MCF 10A (cell line): ENCODE measurements around the gene NID2. TPM values are rescaled to one million over a fixed set of nuclear protein-coding genes. Genes with fewer than 3 reads are reported as not detected.

ENCODE experiments used
- BruUV-seq: library from RNA; stranded (reverse); fragments of 400-500 nt; replicated peaks from 2 replicates; lab custom pipeline; 2021; lab: Mats Ljungman, UMichigan
- CTCF ChIA-PET: fragments of 300-600 bp; sonication (Branson Sonifier 250); formaldehyde crosslinking; extraction: SDS; loops from one replicate; lab custom pipeline; 2021; ENCODE audit warnings: antibody characterized with exemption, inconsistent platforms; lab: Yijun Ruan, JAX
- POLR2A ChIA-PET: fragments of 300-600, 350-650 bp; sonication (Branson Sonifier 250); formaldehyde crosslinking; extraction: SDS; loops from one replicate; lab custom pipeline; 2020; ENCODE audit warnings: antibody characterized with exemption, inconsistent platforms; lab: Yijun Ruan, JAX
- DNase-seq: peaks from one replicate; pipeline ENCODE4 v3.0.0-alpha.2; 2018; ENCODE audit not compliant: unreplicated experiment
- H3K27ac Mint-ChIP-seq: one replicate; pipeline ENCODE4 v1.8.0; 2022; ENCODE audit warnings: mild to moderate bottlenecking, low read depth, mixed read lengths; ENCODE audit not compliant: unreplicated experiment
- H3K27me3 Mint-ChIP-seq: one replicate; pipeline ENCODE4 v1.8.0; 2022; ENCODE audit warnings: mixed read lengths; ENCODE audit not compliant: insufficient read depth, unreplicated experiment
- H3K36me3 Mint-ChIP-seq: one replicate; pipeline ENCODE4 v1.8.0; 2022; ENCODE audit warnings: mild to moderate bottlenecking, moderate library complexity, mixed read lengths; ENCODE audit not compliant: insufficient read depth, unreplicated experiment
- H3K4me1 Mint-ChIP-seq: one replicate; pipeline ENCODE4 v1.8.0; 2022; ENCODE audit warnings: mixed read lengths; ENCODE audit not compliant: insufficient read depth, unreplicated experiment
- H3K4me3 Mint-ChIP-seq: one replicate; pipeline ENCODE4 v1.8.0; 2022; ENCODE audit warnings: mild to moderate bottlenecking, moderate library complexity, mixed read lengths; ENCODE audit not compliant: unreplicated experiment
- H3K9me3 Mint-ChIP-seq: one replicate; pipeline ENCODE4 v1.8.0; 2022; ENCODE audit warnings: mixed read lengths; ENCODE audit not compliant: unreplicated experiment
- CTCF ChIP-seq: fragments of 200-600 bp; IDR thresholded peaks from one replicate; pipeline ENCODE4 v1.8.0; 2022; ENCODE audit warnings: antibody characterized with exemption, mild to moderate bottlenecking; ENCODE audit not compliant: unreplicated experiment
- intact Hi-C: fragments of 100-400 bp; cut with micrococcal nuclease; formaldehyde crosslinking; loops from 2 replicates; pipeline ENCODE4 v1.14.1; 2022
- total RNA-seq: library from RNA; stranded (reverse); gene quantifications from 2 replicates; pipeline ENCODE4 v1.2.3, GENCODE V29; 2022

The NID2 gene
- total RNA-seq, 1 experiment from 2014 or later, result not detected

- no peak for TF ChIP-seq CTCF
- H3K36me3 Mint-ChIP-seq, result no peaks in the 10 kb centered on the region
- ChIA-PET CTCF (interaction anchor here (0.7 kb wide), 1 partner anchor 25 kb away, joined by 3 read pairs; no protein-coding TSS in a partner anchor), POLR2A (no interaction called here)
- BruUV-seq, result no TSS peak
- H3K4me3 Mint-ChIP-seq, result no peak overlapping the region
- intact Hi-C loops, result no loop called here
- no peak for DNase-seq
- H3K9me3 Mint-ChIP-seq, result no peaks in the 10 kb centered on the region
- H3K27me3 Mint-ChIP-seq, result no peaks in the 10 kb centered on the region
- no peaks in the 10 kb centered on the region for H3K4me1 Mint-ChIP-seq
- H3K27ac Mint-ChIP-seq, result no peak overlapping the region
Measured at GRCh38 chr14:51972566-51972965, 96.3 kb downstream of the NID2 start.

GRCh38 chr14:51969852-51970540 is 98.9 kb downstream of the NID2 start:
- H3K27ac Mint-ChIP-seq, result no peak overlapping the region
- no peaks in the 10 kb centered on the region for H3K9me3 Mint-ChIP-seq
- TF ChIP-seq CTCF, result no peak
- intact Hi-C loops, result no loop called here
- no peaks in the 10 kb centered on the region for H3K27me3 Mint-ChIP-seq
- H3K36me3 Mint-ChIP-seq, result no peaks in the 10 kb centered on the region
- no peak for DNase-seq
- ChIA-PET CTCF (interaction anchor here (1.2 to 5.7 kb wide), 3 partner anchors 9 to 11 kb away, joined by 3 to 40 read pairs (median 9); no protein-coding TSS in a partner anchor), POLR2A (interaction anchor here (0.6 kb wide), 1 partner anchor 20 kb away, joined by 4 read pairs; no protein-coding TSS in a partner anchor)
- no peaks in the 10 kb centered on the region for H3K4me1 Mint-ChIP-seq
- H3K4me3 Mint-ChIP-seq, result no peak overlapping the region
- BruUV-seq, result no TSS peak

- no peaks in the 10 kb centered on the region for H3K9me3 Mint-ChIP-seq
- TF ChIP-seq CTCF, result no peak
- no peaks in the 10 kb centered on the region for H3K27me3 Mint-ChIP-seq
- no peak overlapping the region for H3K4me3 Mint-ChIP-seq
- CTCF ChIA-PET, result interaction anchor here (0.5 to 5.7 kb wide), 2 partner anchors 11 to 188 kb away, joined by 3 to 40 read pairs; no protein-coding TSS in a partner anchor
- no TSS peak for BruUV-seq
- intact Hi-C loops, result no loop called here
- H3K4me1 Mint-ChIP-seq, result peaks cover 10% of the 10 kb centered on the region
- H3K27ac Mint-ChIP-seq, result no peak overlapping the region
- POLR2A ChIA-PET, result no interaction called here
- H3K36me3 Mint-ChIP-seq, result no peaks in the 10 kb centered on the region
- no peak for DNase-seq
Measured at GRCh38 chr14:51967521-51967920, 101.3 kb downstream of the NID2 start.

- no TSS peak for BruUV-seq
- ChIA-PET CTCF (interaction anchor here (1.1 to 1.3 kb wide), 2 partner anchors 15 to 29 kb away, joined by 4 to 7 read pairs; no protein-coding TSS in a partner anchor), POLR2A (interaction anchor here (0.8 kb wide), 1 partner anchor 16 kb away, joined by 3 read pairs; no protein-coding TSS in a partner anchor)
- DNase-seq, result no peak
- peaks cover 21% of the 10 kb centered on the region for H3K9me3 Mint-ChIP-seq
- TF ChIP-seq CTCF, result no peak
- H3K27me3 Mint-ChIP-seq, result no peaks in the 10 kb centered on the region
- peaks cover 7% of the 10 kb centered on the region for H3K36me3 Mint-ChIP-seq
- intact Hi-C loops, result no loop called here
- H3K27ac Mint-ChIP-seq, result no peak overlapping the region
- peaks cover 21% of the 10 kb centered on the region for H3K4me1 Mint-ChIP-seq
- no peak overlapping the region for H3K4me3 Mint-ChIP-seq
Measured at GRCh38 chr14:51963286-51963685, 105.6 kb downstream of the NID2 start.
